Suprapubic skin (tissue), 4 donors: ENCODE results near the gene SATB1.

ENCODE experiments used
- CTCF ChIP-seq, 2 donors: fragments of 200-600 bp in 1 of 2; fragments of 450-650 bp in 1 of 2; sonication (generic) in 1 of 2; IDR thresholded peaks; one replicate each; pipeline ENCODE4 v1.5.1; 2016 to 2019; ENCODE audit warnings: antibody characterized with exemption in 2 of 2, mild to moderate bottlenecking in 1 of 2, moderate library complexity in 1 of 2
- EP300 ChIP-seq: sonication (generic); formaldehyde crosslinking; IDR thresholded peaks from one replicate; pipeline ENCODE4 v1.6.1; 2017; ENCODE audit warnings: antibody characterized with exemption
- POLR2A ChIP-seq, 2 donors: fragments of 450-650 bp; IDR thresholded peaks; one replicate each; pipeline ENCODE4 v1.6.1; 2017; ENCODE audit warnings: antibody characterized with exemption in 2 of 2, mild to moderate bottlenecking in 2 of 2, moderate library complexity in 2 of 2
- POLR2AphosphoS5 ChIP-seq, 3 donors: sonication (generic); formaldehyde crosslinking; IDR thresholded peaks; one replicate each; pipeline ENCODE4 v1.6.1; 2017; ENCODE audit warnings: antibody characterized with exemption in 3 of 3

- no peak for TF ChIP-seq CTCF (IDR thresholded peaks at IDR 0.05)
- TF ChIP-seq POLR2A (IDR thresholded peaks at IDR 0.05) = no peak
- TF ChIP-seq EP300 = no peak
- TF ChIP-seq POLR2AphosphoS5 (IDR thresholded peaks at IDR 0.05) = no peak
Measured at GRCh38 chr3:18428036-18428435, 2.9 kb upstream of the SATB1 start.
